Caco-2 (cell line): ENCODE measurements around the gene PKP3. TPM values are rescaled to one million over a fixed set of nuclear protein-coding genes. Genes with fewer than 3 reads are reported as not detected.

Experiments used
- BruUV-seq: library from RNA; stranded (reverse); fragments of 400-500 nt; replicated peaks from 2 replicates; lab custom pipeline; 2021; lab: Mats Ljungman, UMichigan
- CTCF ChIA-PET: fragments of 300-600 bp; sonication (Branson Sonifier 250); formaldehyde crosslinking; loops from one replicate; lab custom pipeline; 2022; ENCODE audit warnings: antibody characterized with exemption; lab: Charles Lee
- POLR2A ChIA-PET: fragments of 300-600 bp; sonication (Branson Sonifier 250); formaldehyde crosslinking; loops from one replicate; lab custom pipeline; 2022; ENCODE audit warnings: antibody characterized with exemption; lab: Charles Lee
- DNase-seq, 2 experiments: peaks; one replicate each; pipeline versions ENCODE4 v3.0.0 to v3.0.0-alpha.2; 2020 to 2022
- H3K27me3 ChIP-seq: replicated peaks from 2 replicates; pipeline ENCODE4 v1.6.0; 2011; ENCODE audit warnings: low read length; ENCODE audit not compliant: control insufficient read depth, insufficient read depth
- H3K36me3 ChIP-seq: 2 replicates; pipeline ENCODE4 v1.5.1; 2011; ENCODE audit warnings: low read length; ENCODE audit not compliant: control insufficient read depth, insufficient read depth
- H3K4me1 ChIP-seq: fragments of 250-450 bp; sonication (Bioruptor Pico); 2 replicates; pipeline ENCODE4 v1.5.1; 2020; ENCODE audit warnings: mild to moderate bottlenecking
- H3K4me3 ChIP-seq: 2 replicates; pipeline ENCODE4 v1.5.1; 2011; ENCODE audit warnings: low read depth, mild to moderate bottlenecking, control low read depth, low read length
- H3K9me3 ChIP-seq: fragments of 250-450 bp; sonication (Bioruptor Pico); 2 replicates; pipeline ENCODE4 v1.5.1; 2020; ENCODE audit warnings: mild to moderate bottlenecking, moderate library complexity
- H3K27ac Mint-ChIP-seq: one replicate; pipeline ENCODE4 v1.8.0; 2022; ENCODE audit warnings: mixed read lengths; ENCODE audit not compliant: unreplicated experiment
- H3K27me3 Mint-ChIP-seq: one replicate; pipeline ENCODE4 v1.8.0; 2022; ENCODE audit warnings: mixed read lengths; ENCODE audit not compliant: insufficient read depth, unreplicated experiment
- H3K36me3 Mint-ChIP-seq: one replicate; pipeline ENCODE4 v1.8.0; 2022; ENCODE audit warnings: mild to moderate bottlenecking, mixed read lengths; ENCODE audit not compliant: insufficient read depth, unreplicated experiment
- H3K4me1 Mint-ChIP-seq: one replicate; pipeline ENCODE4 v1.8.0; 2022; ENCODE audit warnings: low read depth, mixed read lengths; ENCODE audit not compliant: unreplicated experiment
- H3K4me3 Mint-ChIP-seq: one replicate; pipeline ENCODE4 v1.8.0; 2022; ENCODE audit warnings: mild to moderate bottlenecking, moderate library complexity, mixed read lengths; ENCODE audit not compliant: unreplicated experiment
- H3K9me3 Mint-ChIP-seq: one replicate; pipeline ENCODE4 v1.8.0; 2022; ENCODE audit warnings: mixed read lengths; ENCODE audit not compliant: unreplicated experiment
- CTCF ChIP-seq, 2 experiments: fragments of 200-600 bp in 1 of 2; IDR thresholded peaks; 1 replicate in 1 of 2; 2 replicates in 1 of 2; pipeline versions ENCODE4 v1.5.1 to v1.8.0; 2011 to 2022; ENCODE audit warnings: antibody characterized with exemption in 1 of 2, control low read depth in 1 of 2, inconsistent platforms in 1 of 2, low read depth in 1 of 2, low read length in 1 of 2, mild to moderate bottlenecking in 1 of 2, moderate library complexity in 1 of 2; ENCODE audit not compliant: insufficient read depth in 1 of 2, severe bottlenecking in 1 of 2, unreplicated experiment in 1 of 2
- intact Hi-C: fragments of 100-400 bp; cut with micrococcal nuclease; formaldehyde crosslinking; loops from one replicate; pipeline ENCODE4 v1.10.0; 2022; ENCODE audit not compliant: unreplicated experiment
- total RNA-seq: library from RNA; stranded (reverse); gene quantifications from 2 replicates; pipeline ENCODE4 v1.2.3, GENCODE V29; 2022

Gene PKP3
- total RNA-seq, 1 experiment from 2014 or later = 149 TPM

GRCh38 chr11:377174-377865, 16.7 kb upstream of the PKP3 start:
- CTCF ChIA-PET = no interaction called here

GRCh38 chr11:377883-378500, 16.0 kb upstream of the PKP3 start:
- no peak overlapping the region for H3K4me3 Mint-ChIP-seq
- intact Hi-C loops = no loop called here
- H3K27me3 Mint-ChIP-seq = no peaks in the 10 kb centered on the region
- no peak for TF ChIP-seq CTCF (IDR thresholded peaks at IDR 0.05; ENCODE audit: insufficient read depth in 1 of 2, low read depth in 1 of 2, low read length in 1 of 2, severe bottlenecking in 1 of 2, unreplicated experiment in 1 of 2)
- peaks cover 22% of the 10 kb centered on the region for H3K36me3 Mint-ChIP-seq
- ChIA-PET POLR2A (no interaction called here), CTCF (no interaction called here)
- H3K9me3 Mint-ChIP-seq = no peaks in the 10 kb centered on the region
- H3K4me1 Mint-ChIP-seq = peaks cover 8% of the 10 kb centered on the region
- no peak overlapping the region for H3K27ac Mint-ChIP-seq
- Histone ChIP-seq H3K9me3 (no peaks in the 10 kb centered on the region), H3K4me3 (no peak overlapping the region), H3K4me1 (peaks cover 17% of the 10 kb centered on the region), H3K36me3 (no peaks in the 10 kb centered on the region; the same call in 1 of the 2 replicates), H3K27me3 (no peaks in the 10 kb centered on the region)
- BruUV-seq = no TSS peak
- no peak for DNase-seq

More at GRCh38 chr11:377174-377865, 16.7 kb upstream of the PKP3 start:
- Histone ChIP-seq H3K4me1 (peaks cover 17% of the 10 kb centered on the region), H3K4me3 (no peak overlapping the region), H3K36me3 (no peaks in the 10 kb centered on the region; the same call in 1 of the 2 replicates), H3K27me3 (no peaks in the 10 kb centered on the region), H3K9me3 (no peaks in the 10 kb centered on the region)
- Mint-ChIP-seq H3K36me3 (peaks cover 22% of the 10 kb centered on the region), H3K4me1 (peaks cover 8% of the 10 kb centered on the region), H3K9me3 (no peaks in the 10 kb centered on the region), H3K4me3 (no peak overlapping the region), H3K27ac (no peak overlapping the region), H3K27me3 (no peaks in the 10 kb centered on the region)
- DNase-seq = no peak
- POLR2A ChIA-PET = no interaction called here
- intact Hi-C loops = no loop called here
- TF ChIP-seq CTCF (IDR thresholded peaks at IDR 0.05; ENCODE audit: insufficient read depth in 1 of 2, low read depth in 1 of 2, low read length in 1 of 2, severe bottlenecking in 1 of 2, unreplicated experiment in 1 of 2) = no peak
- no TSS peak for BruUV-seq

GRCh38 chr11:379205-380094, 14.6 kb upstream of the PKP3 start:
- no peaks in the 10 kb centered on the region for H3K27me3 Mint-ChIP-seq
- H3K4me3 Mint-ChIP-seq = no peak overlapping the region
- POLR2A ChIA-PET = no interaction called here
- CTCF ChIA-PET = no interaction called here
- H3K4me1 Mint-ChIP-seq = no peaks in the 10 kb centered on the region
- no peaks in the 10 kb centered on the region for H3K9me3 Mint-ChIP-seq
- Histone ChIP-seq H3K4me3 (no peak overlapping the region), H3K9me3 (no peaks in the 10 kb centered on the region), H3K27me3 (no peaks in the 10 kb centered on the region), H3K36me3 (no peaks in the 10 kb centered on the region; the same call in 1 of the 2 replicates), H3K4me1 (peaks cover 6% of the 10 kb centered on the region; the same call in 1 of the 2 replicates)
- TF ChIP-seq CTCF (IDR thresholded peaks at IDR 0.05; ENCODE audit: insufficient read depth in 1 of 2, low read depth in 1 of 2, low read length in 1 of 2, severe bottlenecking in 1 of 2, unreplicated experiment in 1 of 2) = no peak
- no peak for DNase-seq
- no peak overlapping the region for H3K27ac Mint-ChIP-seq
- BruUV-seq = no TSS peak
- H3K36me3 Mint-ChIP-seq = peaks cover 22% of the 10 kb centered on the region
- intact Hi-C loops = no loop called here
